GM18505 (cell line): Measurements from ENCODE around the gene RAPGEF5.

Experiments
- ATAC-seq: cut with Tn5 transposase; IDR thresholded peaks from one replicate; pipeline ENCODE4 v1.9.1; 2021; ENCODE audit not compliant: unreplicated experiment
- POLR2A ChIP-seq: IDR thresholded peaks from 4 replicates; pipeline ENCODE4 v1.6.1; 2011; ENCODE audit warnings: borderline replicate concordance; ENCODE audit not compliant: insufficient read depth, insufficient read length; ENCODE audit errors: extremely low read depth

The RAPGEF5 gene

DNA sequence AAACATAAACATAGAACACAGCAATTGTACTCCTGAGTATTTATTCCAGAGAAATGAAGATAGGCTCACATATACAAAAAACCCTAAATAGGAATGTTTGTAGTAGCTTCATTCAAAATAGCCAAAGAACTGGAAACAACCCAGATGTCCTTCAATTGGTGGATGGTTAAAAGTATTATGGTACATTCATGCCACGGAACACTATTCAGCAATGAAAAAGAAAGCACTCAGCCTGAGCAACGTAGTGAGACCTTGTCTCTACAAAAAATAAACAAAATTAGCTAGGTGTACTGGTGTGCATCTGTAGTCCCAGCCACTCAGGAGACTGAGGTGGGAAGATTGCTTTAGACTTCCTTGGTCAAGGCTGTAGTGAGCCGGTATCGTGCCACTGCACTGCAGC is 94.4 kb downstream of the RAPGEF5 start:
- no peak for ATAC-seq
- TF ChIP-seq POLR2A, result no peak

DNA sequence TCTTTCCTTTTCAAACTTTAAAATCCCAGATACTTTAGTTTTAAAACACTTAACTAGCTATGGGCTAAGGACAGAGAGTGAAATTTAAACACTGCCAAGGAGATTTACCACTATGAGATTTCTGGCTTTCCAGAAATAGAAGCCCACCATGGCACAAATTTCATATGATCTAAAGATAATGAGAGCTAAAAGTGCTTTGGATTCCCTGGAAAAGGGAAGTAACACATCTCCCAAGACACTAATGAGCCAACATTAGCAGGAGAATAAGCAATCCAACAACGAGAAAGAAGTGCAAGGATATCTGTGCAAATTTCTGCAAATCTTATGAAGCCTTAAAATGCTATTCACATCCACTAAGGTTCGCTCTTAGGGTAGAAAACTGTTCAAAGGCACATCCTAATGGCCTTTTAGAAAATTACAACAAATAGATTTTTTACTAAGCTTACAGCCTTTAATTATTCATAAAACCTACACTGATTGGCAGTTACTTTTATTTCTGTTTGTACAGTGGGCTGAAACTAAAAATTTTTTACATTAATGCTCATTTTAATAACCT is 100.3 kb downstream of the RAPGEF5 start:
- ATAC-seq, result no peak
- TF ChIP-seq POLR2A, result no peak

DNA sequence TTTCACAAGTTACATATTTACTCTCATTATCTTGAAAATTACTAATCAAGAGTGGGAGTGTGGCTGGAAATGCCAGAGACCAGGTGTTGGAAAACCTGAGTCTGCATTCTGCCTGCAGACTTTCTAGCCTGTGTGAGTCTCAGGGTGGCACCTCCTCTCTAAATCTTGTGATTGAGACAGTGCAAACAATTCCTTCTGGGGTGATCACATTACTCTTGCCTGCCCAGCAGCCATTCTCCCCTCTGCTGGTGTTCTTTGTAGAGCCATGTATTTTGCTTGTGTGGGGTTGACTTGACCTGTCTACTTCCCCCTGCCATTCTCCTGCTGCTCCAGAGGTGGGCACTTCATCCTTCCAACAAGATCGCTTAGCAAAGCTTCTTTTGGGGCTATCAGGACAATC is 101.1 kb downstream of the RAPGEF5 start:
- no peak for ATAC-seq
- TF ChIP-seq POLR2A, result no peak

DNA sequence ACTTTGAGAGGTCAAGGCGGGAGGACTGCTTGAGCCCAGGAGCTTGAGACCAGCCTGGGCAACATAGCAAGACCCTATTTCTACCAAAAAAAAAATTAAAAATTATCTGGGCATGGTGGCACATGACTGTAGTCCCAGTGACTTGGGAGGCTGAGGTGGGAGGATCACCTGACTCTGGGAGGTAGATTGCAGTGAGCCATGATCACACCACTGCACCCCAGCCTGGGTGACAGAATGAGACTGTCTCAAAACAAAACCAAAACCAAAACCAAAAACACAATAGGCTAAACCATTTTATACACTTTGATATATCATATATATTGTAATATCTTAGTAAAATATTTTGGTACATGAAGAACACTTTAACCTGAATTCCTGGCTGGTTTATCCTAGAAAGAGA is 101.6 kb downstream of the RAPGEF5 start:
- TF ChIP-seq POLR2A, result no peak

DNA sequence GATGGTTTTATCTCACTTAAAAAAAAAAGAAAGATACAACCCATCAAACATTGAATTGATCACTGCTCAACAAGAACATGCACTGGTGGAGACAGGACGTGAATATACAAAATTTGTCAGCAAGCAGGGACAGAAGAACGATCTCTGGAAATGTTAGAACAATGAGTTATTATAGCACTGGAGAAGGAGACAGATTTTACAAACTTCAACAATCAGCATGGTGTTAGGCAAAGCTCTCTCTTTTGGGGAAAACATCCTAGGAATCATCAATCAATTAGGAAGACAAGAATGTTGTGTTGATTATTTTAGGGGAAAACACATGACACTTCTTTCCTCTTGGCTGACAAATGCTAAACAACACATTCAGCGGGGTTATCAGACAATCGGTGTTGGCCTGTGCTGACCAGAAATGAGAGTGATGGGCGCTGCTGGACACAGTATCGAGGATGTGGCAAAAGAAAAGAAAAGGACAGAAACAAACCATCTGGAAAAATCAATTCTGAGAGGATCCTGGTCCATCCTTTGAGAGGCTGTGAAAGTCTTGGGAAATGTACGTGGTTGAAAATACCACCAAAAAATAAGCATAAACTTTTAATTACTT is 103.9 kb downstream of the RAPGEF5 start:
- ATAC-seq, result no peak
- no peak for TF ChIP-seq POLR2A

More for the DNA sequence above, 101.6 kb downstream of the RAPGEF5 start:
- no peak for ATAC-seq

DNA sequence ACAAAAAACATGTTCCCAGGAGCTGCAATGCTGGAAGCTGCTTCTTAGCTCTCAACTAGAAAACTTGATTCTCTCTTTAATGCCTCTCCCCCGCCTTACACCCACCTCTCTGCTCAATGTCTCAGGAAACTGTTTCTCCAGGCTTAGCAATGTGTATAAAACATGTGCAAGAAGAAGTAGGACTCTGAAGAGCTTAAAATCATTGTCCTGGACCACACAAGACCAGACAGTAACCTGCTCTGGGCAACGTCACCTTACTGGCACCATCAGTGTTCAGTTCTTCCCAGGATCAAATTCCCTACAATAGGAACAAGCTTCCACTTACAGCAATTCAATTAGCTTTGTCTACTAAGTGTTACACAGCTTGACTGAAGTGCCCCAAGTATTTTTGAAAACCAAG is 104.9 kb downstream of the RAPGEF5 start:
- TF ChIP-seq POLR2A, result no peak

DNA sequence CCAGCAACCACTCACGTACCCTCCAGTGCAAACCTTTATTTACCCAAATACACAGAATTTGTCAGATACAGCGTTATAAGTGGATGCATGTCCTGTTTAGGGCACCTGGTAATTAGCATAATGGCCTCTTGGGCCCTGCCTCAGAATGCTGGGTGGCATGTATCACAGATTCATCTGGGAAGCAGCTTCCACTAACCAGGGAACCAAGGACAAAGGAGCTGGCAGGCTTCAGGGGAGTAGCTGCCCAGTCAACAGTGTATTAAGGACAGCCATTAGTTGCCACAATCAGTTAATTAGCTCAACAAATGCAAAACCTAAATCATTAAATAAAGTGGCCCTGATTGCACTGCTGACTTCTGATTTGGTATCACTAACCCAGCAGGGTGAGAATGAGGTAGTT is 105.7 kb downstream of the RAPGEF5 start:
- no peak for ATAC-seq
- no peak for TF ChIP-seq POLR2A

More for the DNA sequence above, 104.9 kb downstream of the RAPGEF5 start:
- no peak for ATAC-seq

DNA sequence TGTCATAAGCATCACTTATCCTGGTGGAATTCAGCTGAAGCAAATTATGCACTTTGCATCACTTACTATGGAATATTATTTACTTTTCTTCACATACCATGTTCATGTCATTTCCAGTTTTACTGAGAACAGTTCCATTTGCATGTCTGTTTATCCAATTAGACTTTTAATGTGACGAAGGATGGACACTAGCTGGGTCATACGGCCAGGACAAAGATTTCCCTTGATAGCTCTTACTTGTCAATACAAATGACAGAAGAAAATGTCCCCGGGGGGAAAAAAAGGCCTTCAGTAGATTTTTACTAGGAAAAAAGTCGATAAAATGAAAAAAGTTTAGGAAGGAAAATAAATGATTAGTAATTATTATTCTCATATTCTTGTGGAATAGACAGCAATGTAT is 106.6 kb downstream of the RAPGEF5 start:
- no peak for TF ChIP-seq POLR2A
- no peak for ATAC-seq

DNA sequence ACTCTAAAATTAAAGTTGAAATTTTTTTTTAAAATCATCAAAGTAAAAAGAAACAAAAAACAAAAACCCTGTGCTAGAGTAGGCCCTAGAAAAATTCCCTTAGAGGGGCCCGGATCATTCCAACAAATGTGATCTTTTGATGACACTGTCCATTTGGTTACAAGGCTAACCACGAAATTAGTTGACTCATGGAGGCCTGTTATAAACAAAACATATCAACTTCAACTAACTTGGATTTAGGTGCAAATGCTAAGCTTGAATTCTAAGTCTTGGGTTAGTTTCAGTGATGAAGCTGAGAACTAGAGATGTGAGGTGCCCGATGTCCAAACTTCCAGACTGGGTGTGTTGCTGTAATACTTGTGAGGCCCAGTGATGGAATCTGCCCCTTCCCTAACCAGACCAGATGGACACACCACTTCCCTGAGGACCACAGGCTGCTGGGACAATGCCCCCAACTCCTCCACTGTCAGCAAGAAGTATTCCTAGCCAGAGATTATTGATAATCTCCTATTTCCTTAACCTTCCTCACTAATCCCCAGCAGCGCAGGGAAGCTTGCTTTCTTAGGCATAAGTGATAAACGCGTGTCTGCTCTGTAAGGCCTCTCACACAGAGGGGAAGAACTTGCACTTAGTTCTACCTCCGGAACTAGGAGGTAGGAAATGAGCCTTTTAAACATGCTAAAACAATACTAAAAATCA is 108.7 kb downstream of the RAPGEF5 start:
- TF ChIP-seq POLR2A, result no peak
- ATAC-seq, result no peak

DNA sequence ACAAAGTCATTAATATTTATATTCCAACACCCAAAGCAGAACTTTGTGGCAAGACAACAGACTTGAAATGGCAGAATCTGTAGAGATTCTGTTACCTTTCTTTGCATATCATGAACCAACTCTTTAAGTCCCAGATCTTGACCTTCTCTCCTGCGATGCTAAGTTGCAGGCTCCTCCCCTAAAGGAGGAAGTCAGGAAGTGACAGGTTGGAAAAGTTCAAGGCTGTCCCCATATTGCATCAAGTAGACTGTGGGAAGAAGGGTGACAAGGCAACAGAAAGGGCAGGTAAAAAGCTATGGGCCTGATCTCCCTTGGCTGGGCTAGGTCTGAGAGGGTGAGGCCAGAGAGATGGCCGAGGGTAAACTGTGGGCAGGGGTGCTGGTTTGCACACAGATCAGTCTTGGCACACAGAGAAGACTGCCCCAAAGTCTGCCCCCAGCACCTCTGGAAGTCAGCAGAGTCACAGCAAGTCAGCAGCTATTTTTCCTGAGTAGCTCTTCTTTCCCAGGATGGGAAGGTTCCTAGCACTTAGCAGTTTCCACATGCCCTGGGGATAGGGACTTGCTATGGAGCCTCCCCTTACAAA is 115.1 kb downstream of the RAPGEF5 start:
- no peak for TF ChIP-seq POLR2A
- ATAC-seq, result no peak

DNA sequence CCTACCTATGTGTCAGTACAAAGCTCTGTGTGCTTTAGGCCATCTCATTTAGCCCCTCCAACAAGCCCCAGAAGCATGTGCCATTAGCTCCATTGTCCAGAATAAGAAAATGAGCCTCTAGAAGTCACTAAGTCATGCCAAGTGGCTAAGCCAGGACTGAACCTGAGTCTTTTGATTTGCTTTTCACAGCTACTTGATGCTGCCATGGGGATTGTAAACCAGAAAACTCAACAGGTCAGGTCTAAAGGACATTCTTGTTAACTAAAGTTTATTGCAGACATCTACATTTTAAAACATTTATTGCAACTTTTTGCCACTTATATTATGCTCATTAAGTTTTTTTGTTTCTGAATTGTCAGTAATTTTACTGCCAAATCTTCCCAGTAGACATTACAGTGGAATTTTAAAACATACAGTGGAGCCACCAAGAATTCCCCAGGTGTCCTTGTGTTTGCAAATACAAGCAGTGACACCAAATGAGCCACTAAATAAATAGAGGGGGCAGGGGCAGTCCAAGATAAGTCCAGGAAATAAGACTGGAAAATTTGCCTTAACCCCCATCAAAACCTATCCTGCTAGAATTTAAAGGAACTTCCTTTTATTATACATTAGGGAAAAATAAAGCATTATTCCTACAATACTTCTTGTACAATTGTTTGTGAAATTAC is 115.9 kb downstream of the RAPGEF5 start:
- ATAC-seq, result no peak
- no peak for TF ChIP-seq POLR2A

DNA sequence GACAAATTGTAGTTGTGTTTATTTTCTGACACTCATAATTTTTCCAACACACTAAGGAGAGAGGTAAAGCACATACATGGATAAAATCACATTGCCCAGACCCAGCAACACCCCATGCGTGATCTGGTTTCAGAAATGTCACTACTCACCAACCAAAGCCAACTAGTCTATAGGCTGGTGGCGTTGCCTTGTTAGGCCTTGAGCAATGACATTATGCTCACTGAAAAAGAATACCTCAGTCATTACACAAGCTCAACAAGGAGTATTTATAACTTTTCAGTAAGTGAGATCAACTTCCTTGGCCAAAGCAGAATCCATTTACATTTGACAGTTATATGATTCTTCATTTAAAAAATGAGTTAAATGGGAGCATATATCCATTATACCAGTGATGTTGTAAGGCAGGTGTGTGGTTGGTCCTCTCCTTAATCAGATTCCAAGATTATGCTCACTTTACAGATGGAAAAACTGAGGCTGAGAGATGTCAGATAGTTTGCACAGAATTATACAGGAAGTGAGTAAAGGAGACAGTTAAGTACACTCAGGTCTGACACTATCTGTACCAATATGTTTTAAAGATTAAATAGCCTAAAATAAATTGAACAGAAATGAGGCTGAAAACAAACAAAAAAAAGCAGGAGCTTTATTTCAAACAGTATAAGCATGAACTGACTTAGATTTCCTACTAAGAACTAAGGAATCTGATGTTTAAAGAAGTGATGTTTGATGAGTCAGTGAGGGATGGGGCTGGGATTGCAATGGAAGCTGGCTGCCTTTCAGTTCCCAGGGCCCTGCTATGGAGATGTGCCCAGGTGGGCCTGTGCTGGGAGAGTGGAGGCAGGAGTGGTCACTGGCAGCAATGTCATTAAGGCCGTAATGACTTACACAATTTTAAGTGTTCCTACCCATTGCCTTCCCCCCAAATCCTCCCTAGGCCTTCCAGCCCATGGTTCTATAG is 118.3 kb downstream of the RAPGEF5 start:
- no peak for TF ChIP-seq POLR2A
- ATAC-seq, result no peak

DNA sequence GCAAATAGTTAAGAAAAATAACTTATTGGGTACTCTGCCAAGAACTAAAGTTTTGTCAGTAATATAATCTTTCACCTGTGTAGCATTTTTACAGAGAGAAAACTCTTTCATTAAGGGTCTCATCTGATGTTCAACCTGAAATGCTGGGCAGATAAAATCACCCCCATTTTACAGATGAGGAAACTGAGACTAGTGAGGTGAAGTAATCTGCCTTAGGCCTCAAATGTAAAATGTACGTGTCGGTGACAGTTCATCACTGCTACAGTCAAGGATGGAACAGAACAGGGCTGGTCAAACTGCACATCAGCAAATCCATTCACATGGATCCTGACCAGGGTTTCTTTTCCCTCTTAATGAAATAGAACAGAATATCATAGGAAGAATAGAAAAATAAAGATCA is 121.8 kb downstream of the RAPGEF5 start:
- no peak for TF ChIP-seq POLR2A

DNA sequence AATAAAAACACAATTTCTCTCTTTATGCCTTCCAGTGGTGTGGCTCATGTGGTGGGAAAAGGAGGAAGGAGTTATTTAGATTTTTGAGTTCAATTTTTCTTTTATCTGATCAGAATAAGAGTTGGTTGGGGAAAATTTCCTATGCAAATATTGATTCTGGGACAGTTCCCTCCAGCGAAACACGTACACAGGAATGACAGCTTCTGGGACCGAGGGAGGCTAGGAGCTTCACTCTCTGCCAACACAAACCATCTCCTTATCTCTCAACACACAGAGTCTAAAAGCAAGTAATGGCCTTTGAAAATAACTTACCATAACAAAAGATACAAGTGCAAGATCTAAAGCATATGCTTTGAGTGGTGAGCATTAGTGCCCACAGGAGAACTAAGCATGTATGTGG is 122.7 kb downstream of the RAPGEF5 start:
- no peak for ATAC-seq
- no peak for TF ChIP-seq POLR2A

More for the DNA sequence above, 121.8 kb downstream of the RAPGEF5 start:
- ATAC-seq, result no peak
